Stimulated activated CD4-positive, alpha-beta T cell treated with anti-CD3 and anti-CD28 coated beads, Interleukin-4, amount 100 ng/mL, for 48 hours (primary cell): ENCODE measurements around the gene RASGRF1.

ENCODE experiments used
- DNase-seq, 2 donors: peaks; one replicate each; pipeline ENCODE4 v3.0.0-alpha.2; 2020; ENCODE audit warnings: low read depth in 2 of 2

Gene RASGRF1

GRCh38 chr15:78985859-78986475 is 104.6 kb downstream of the RASGRF1 start:
- DNase-seq: no peak

- DNase-seq: no peak
Observed at GRCh38 chr15:78984041-78984440, 106.5 kb downstream of the RASGRF1 start.

GRCh38 chr15:78983146-78983918 is 107.2 kb downstream of the RASGRF1 start:
- DNase-seq: no peak

- no peak for DNase-seq
Observed at GRCh38 chr15:78982736-78983135, 107.8 kb downstream of the RASGRF1 start.

GRCh38 chr15:78981532-78982313 is 108.9 kb downstream of the RASGRF1 start:
- DNase-seq: no peak

- DNase-seq: peak; percentile 9 to 11
Observed at GRCh38 chr15:78979456-78980320, 110.9 kb downstream of the RASGRF1 start.

GRCh38 chr15:78978601-78979179 is 111.9 kb downstream of the RASGRF1 start:
- DNase-seq: no peak

- no peak for DNase-seq
Observed at GRCh38 chr15:78977591-78978347, 112.8 kb downstream of the RASGRF1 start.

GRCh38 chr15:78977091-78977571 is 113.4 kb downstream of the RASGRF1 start:
- DNase-seq: no peak

- no peak for DNase-seq
Observed at GRCh38 chr15:78976691-78977090, 113.9 kb downstream of the RASGRF1 start.

GRCh38 chr15:78974272-78974918 is 116.2 kb downstream of the RASGRF1 start:
- no peak for DNase-seq

GRCh38 chr15:78969687-78970349 is 120.8 kb downstream of the RASGRF1 start:
- DNase-seq: no peak

GRCh38 chr15:78968539-78969271 is 121.9 kb downstream of the RASGRF1 start:
- no peak for DNase-seq

- no peak for DNase-seq
Observed at GRCh38 chr15:78968114-78968513, 122.5 kb downstream of the RASGRF1 start.

GRCh38 chr15:78960308-78960707 is 130.3 kb downstream of the RASGRF1 start:
- DNase-seq: no peak

GRCh38 chr15:78959360-78959759 is 131.2 kb downstream of the RASGRF1 start:
- no peak for DNase-seq

- DNase-seq: no peak
Observed at GRCh38 chr15:78957416-78958093, 133.0 kb downstream of the RASGRF1 start.

GRCh38 chr15:78956937-78957336 is 133.6 kb downstream of the RASGRF1 start:
- no peak for DNase-seq
